ENCODE data around the gene TUBB2A. TPM values are rescaled to one million over a fixed set of nuclear protein-coding genes. Genes with fewer than 3 reads are reported as not detected.

TUBB2A gene
- total RNA-seq, 6 experiments from 2014 or later: 32.8 to 136 (median 83.8) TPM

- no peak for DNase-seq
- 91% methylated on average over 9 of the region's 15 CpGs for WGBS (ENCODE audit: insufficient coverage, low coverage, low lambda C conversion rate, missing lambda C conversion rate)
- H3K27me3 ChIP-seq: no peaks in the 10 kb centered on the region
- intact Hi-C loops (cut with DNase I): no loop called here
- H3K36me3 ChIP-seq: peaks cover 0 to 29% (median 14%) of the 10 kb centered on the region in 4 donors
- no peak for TF ChIP-seq CTCF (IDR thresholded peaks at IDR 0.05)
- TF ChIP-seq POLR2A (IDR thresholded peaks at IDR 0.05): no peak
- H3K4me3 ChIP-seq: no peak overlapping the region
- H3K4me1 ChIP-seq: peaks cover 0 to 23% (median 10%) of the 10 kb centered on the region in 4 donors
- no peak for ATAC-seq
- no peak overlapping the region for H3K27ac ChIP-seq
- no peaks in the 10 kb centered on the region for H3K9me3 ChIP-seq
These were observed 25.6 kb downstream of the TUBB2A start for GRCh38 chr6:3131695-3132094.

GRCh38 chr6:3128356-3129108, 28.8 kb downstream of the TUBB2A start:
- Histone ChIP-seq H3K9me3 (no peaks in the 10 kb centered on the region), H3K36me3 (peaks cover 0 to 29% (median 14%) of the 10 kb centered on the region in 4 donors), H3K27me3 (no peaks in the 10 kb centered on the region), H3K27ac (no peak overlapping the region), H3K4me1 (peaks cover 0 to 17% (median 4%) of the 10 kb centered on the region in 4 donors), H3K4me3 (no peak overlapping the region)
- intact Hi-C loops (cut with DNase I): loop anchor here (5.0 to 10.0 kb wide), 2 partner anchors 124 to 126 kb away; partner anchors contain the start of gene PSMG4 (in 1 of the 2)
- 93% methylated on average over 14 of the region's 15 CpGs for WGBS (ENCODE audit: insufficient coverage, low coverage, low lambda C conversion rate, missing lambda C conversion rate)
- TF ChIP-seq POLR2A (IDR thresholded peaks at IDR 0.05) (no peak), CTCF (IDR thresholded peaks at IDR 0.05) (no peak)
- ATAC-seq (no peak), DNase-seq (no peak)

GRCh38 chr6:3125815-3126214, 31.5 kb downstream of the TUBB2A start:
- no peak for DNase-seq
- H3K9me3 ChIP-seq: no peaks in the 10 kb centered on the region
- peaks cover 0 to 42% (median 7%) of the 10 kb centered on the region in 4 donors for H3K4me1 ChIP-seq
- peaks cover 0 to 26% (median 12%) of the 10 kb centered on the region in 4 donors for H3K36me3 ChIP-seq
- 0% methylated on average over 2 of the region's 2 CpGs for WGBS (ENCODE audit: insufficient coverage, low coverage, low lambda C conversion rate, missing lambda C conversion rate)
- peak; percentile 9 to 31 (median 22) for ATAC-seq
- intact Hi-C loops (cut with DNase I): loop anchor here (5.0 to 10.0 kb wide), 2 partner anchors 126 to 129 kb away; partner anchors contain the start of gene PSMG4 (in 1 of the 2)
- no peaks in the 10 kb centered on the region for H3K27me3 ChIP-seq
- H3K27ac ChIP-seq: peak overlapping the region in 1 of 3 donors; percentile 10
- no peak overlapping the region for H3K4me3 ChIP-seq
- TF ChIP-seq POLR2A (IDR thresholded peaks at IDR 0.05) (no peak), CTCF (IDR thresholded peaks at IDR 0.05) (no peak)

- Histone ChIP-seq H3K4me1 (peaks cover 0 to 53% (median 7%) of the 10 kb centered on the region in 4 donors), H3K9me3 (no peaks in the 10 kb centered on the region), H3K27me3 (no peaks in the 10 kb centered on the region), H3K36me3 (peaks cover 0 to 16% (median 7%) of the 10 kb centered on the region in 4 donors), H3K27ac (no peak overlapping the region), H3K4me3 (no peak overlapping the region)
- TF ChIP-seq CTCF (IDR thresholded peaks at IDR 0.05): no peak
- TF ChIP-seq POLR2A (IDR thresholded peaks at IDR 0.05): no peak
- intact Hi-C loops (cut with DNase I): loop anchor here (5.0 to 10.0 kb wide), 2 partner anchors 128 to 130 kb away; partner anchors contain the start of gene PSMG4 (in 1 of the 2)
- WGBS (ENCODE audit: insufficient coverage, low coverage, low lambda C conversion rate, missing lambda C conversion rate): 73% methylated on average over 8 of the region's 8 CpGs
- ATAC-seq: no peak
- DNase-seq: no peak
These were observed 32.7 kb downstream of the TUBB2A start for GRCh38 chr6:3124667-3125066.
